ENCODE data around the gene AHDC1. TPM values are rescaled to one million over a fixed set of nuclear protein-coding genes. Genes with fewer than 3 reads are reported as not detected.

The AHDC1 gene
- total and polyA plus RNA-seq, 10 of the 15 experiments (the other 5 are each of a cell fraction or from before 2014, with no cell fraction given) = 0.21 to 13.0 (median 1.4) TPM

DNA sequence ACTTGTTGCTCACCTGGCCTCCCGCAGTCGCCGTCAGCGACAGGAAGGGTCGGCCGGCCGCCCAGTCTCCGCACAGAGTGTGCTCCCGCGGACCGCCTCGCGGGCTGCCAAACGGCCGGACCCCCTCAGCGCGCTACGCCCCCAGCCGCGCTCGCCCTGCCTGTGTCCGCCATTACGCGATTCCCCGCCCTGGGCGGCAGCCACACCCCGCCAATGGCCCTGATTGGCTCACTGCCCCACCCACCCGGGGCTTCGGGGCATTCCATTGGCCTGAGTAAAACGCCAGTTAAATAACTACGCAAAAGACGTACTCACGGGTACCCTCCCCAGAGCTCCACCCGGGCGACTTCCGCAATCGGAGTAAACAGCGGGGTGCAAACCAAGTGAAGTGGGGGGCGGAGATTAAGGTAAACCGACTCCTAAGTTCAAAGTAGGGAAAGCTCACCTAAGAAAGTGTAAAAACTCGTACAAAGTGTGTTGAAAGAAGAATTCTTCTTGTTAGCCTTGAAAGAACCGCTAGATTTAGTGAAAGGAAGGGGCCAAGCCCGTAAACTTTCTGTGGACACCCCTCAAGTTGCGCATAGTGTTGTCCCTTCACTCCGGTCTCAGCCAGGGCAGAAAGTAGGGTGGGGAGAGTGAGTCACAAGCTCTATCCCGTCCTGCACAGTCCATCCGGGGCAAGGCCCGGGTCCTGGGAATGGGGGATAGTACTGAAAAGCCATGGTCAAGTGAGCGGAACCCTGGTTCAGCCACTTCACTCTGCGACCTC lies 113.8 kb downstream of the AHDC1 start, which contains the start of gene WASF2 (continued):
- TF ChIP-seq, protein P1, sequence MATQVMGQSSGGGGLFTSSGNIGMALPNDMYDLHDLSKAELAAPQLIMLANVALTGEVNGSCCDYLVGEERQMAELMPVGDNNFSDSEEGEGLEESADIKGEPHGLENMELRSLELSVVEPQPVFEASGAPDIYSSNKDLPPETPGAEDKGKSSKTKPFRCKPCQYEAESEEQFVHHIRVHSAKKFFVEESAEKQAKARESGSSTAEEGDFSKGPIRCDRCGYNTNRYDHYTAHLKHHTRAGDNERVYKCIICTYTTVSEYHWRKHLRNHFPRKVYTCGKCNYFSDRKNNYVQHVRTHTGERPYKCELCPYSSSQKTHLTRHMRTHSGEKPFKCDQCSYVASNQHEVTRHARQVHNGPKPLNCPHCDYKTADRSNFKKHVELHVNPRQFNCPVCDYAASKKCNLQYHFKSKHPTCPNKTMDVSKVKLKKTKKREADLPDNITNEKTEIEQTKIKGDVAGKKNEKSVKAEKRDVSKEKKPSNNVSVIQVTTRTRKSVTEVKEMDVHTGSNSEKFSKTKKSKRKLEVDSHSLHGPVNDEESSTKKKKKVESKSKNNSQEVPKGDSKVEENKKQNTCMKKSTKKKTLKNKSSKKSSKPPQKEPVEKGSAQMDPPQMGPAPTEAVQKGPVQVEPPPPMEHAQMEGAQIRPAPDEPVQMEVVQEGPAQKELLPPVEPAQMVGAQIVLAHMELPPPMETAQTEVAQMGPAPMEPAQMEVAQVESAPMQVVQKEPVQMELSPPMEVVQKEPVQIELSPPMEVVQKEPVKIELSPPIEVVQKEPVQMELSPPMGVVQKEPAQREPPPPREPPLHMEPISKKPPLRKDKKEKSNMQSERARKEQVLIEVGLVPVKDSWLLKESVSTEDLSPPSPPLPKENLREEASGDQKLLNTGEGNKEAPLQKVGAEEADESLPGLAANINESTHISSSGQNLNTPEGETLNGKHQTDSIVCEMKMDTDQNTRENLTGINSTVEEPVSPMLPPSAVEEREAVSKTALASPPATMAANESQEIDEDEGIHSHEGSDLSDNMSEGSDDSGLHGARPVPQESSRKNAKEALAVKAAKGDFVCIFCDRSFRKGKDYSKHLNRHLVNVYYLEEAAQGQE (IDR thresholded peaks at IDR 0.05; ENCODE audit: low read depth, low read length) = 0 out of 2 replicates have a peak, but pooled peaks have one; percentile 15
- TF ChIP-seq HDAC2 (IDR thresholded peaks at IDR 0.05) = no peak
- peak; percentile 55; the same call in 1 of the 2 replicates for TF ChIP-seq DPF2 (IDR thresholded peaks at IDR 0.05)
- TF ChIP-seq, protein P2, sequence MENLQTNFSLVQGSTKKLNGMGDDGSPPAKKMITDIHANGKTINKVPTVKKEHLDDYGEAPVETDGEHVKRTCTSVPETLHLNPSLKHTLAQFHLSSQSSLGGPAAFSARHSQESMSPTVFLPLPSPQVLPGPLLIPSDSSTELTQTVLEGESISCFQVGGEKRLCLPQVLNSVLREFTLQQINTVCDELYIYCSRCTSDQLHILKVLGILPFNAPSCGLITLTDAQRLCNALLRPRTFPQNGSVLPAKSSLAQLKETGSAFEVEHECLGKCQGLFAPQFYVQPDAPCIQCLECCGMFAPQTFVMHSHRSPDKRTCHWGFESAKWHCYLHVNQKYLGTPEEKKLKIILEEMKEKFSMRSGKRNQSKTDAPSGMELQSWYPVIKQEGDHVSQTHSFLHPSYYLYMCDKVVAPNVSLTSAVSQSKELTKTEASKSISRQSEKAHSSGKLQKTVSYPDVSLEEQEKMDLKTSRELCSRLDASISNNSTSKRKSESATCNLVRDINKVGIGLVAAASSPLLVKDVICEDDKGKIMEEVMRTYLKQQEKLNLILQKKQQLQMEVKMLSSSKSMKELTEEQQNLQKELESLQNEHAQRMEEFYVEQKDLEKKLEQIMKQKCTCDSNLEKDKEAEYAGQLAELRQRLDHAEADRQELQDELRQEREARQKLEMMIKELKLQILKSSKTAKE (IDR thresholded peaks at IDR 0.05; ENCODE audit: low read depth, poor library complexity, severe bottlenecking) = peak; percentile 99
- no peak for TF ChIP-seq ZNF384 (IDR thresholded peaks at IDR 0.05; ENCODE audit: borderline replicate concordance, low read depth, low read length)
- peak; percentile 69 for TF ChIP-seq GATAD2B (conservative IDR thresholded peaks at IDR 0.05; ENCODE audit: low read depth)
- peak; percentile 66; the same call in 1 of the 3 replicates for TF ChIP-seq POU2F2 (IDR thresholded peaks at IDR 0.05; ENCODE audit: borderline replicate concordance, low read depth, low read length)
- TF ChIP-seq MYB (IDR thresholded peaks at IDR 0.05; ENCODE audit: borderline replicate concordance, low read depth, low read length) = no peak
- TF ChIP-seq TARDBP (IDR thresholded peaks at IDR 0.05; ENCODE audit: borderline replicate concordance) = 0 out of 2 replicates have a peak, but pooled peaks have one; percentile 22
- 0 out of 2 replicates have a peak, but pooled peaks have one; percentile 50 for TF ChIP-seq NFIC (IDR thresholded peaks at IDR 0.05; ENCODE audit: low read depth, low read length)
- TF ChIP-seq RAD51 (IDR thresholded peaks at IDR 0.05) = peak; percentile 58
- TF ChIP-seq, protein P3, sequence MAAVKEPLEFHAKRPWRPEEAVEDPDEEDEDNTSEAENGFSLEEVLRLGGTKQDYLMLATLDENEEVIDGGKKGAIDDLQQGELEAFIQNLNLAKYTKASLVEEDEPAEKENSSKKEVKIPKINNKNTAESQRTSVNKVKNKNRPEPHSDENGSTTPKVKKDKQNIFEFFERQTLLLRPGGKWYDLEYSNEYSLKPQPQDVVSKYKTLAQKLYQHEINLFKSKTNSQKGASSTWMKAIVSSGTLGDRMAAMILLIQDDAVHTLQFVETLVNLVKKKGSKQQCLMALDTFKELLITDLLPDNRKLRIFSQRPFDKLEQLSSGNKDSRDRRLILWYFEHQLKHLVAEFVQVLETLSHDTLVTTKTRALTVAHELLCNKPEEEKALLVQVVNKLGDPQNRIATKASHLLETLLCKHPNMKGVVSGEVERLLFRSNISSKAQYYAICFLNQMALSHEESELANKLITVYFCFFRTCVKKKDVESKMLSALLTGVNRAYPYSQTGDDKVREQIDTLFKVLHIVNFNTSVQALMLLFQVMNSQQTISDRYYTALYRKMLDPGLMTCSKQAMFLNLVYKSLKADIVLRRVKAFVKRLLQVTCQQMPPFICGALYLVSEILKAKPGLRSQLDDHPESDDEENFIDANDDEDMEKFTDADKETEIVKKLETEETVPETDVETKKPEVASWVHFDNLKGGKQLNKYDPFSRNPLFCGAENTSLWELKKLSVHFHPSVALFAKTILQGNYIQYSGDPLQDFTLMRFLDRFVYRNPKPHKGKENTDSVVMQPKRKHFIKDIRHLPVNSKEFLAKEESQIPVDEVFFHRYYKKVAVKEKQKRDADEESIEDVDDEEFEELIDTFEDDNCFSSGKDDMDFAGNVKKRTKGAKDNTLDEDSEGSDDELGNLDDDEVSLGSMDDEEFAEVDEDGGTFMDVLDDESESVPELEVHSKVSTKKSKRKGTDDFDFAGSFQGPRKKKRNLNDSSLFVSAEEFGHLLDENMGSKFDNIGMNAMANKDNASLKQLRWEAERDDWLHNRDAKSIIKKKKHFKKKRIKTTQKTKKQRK (IDR thresholded peaks at IDR 0.05; ENCODE audit: low read depth, low read length) = no peak
- TF ChIP-seq CHD2 (IDR thresholded peaks at IDR 0.05; ENCODE audit: borderline replicate concordance, low read depth, low read length) = peak; percentile 90
- TF ChIP-seq, protein P4, sequence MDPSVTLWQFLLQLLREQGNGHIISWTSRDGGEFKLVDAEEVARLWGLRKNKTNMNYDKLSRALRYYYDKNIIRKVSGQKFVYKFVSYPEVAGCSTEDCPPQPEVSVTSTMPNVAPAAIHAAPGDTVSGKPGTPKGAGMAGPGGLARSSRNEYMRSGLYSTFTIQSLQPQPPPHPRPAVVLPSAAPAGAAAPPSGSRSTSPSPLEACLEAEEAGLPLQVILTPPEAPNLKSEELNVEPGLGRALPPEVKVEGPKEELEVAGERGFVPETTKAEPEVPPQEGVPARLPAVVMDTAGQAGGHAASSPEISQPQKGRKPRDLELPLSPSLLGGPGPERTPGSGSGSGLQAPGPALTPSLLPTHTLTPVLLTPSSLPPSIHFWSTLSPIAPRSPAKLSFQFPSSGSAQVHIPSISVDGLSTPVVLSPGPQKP (IDR thresholded peaks at IDR 0.05; ENCODE audit: low read depth, low read length) = no peak
- TF ChIP-seq, protein P5, sequence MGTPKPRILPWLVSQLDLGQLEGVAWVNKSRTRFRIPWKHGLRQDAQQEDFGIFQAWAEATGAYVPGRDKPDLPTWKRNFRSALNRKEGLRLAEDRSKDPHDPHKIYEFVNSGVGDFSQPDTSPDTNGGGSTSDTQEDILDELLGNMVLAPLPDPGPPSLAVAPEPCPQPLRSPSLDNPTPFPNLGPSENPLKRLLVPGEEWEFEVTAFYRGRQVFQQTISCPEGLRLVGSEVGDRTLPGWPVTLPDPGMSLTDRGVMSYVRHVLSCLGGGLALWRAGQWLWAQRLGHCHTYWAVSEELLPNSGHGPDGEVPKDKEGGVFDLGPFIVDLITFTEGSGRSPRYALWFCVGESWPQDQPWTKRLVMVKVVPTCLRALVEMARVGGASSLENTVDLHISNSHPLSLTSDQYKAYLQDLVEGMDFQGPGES (IDR thresholded peaks at IDR 0.05) = peak; percentile 79
- peak; percentile 83 for TF ChIP-seq FOS (IDR thresholded peaks at IDR 0.05; ENCODE audit: borderline replicate concordance, extremely low read depth, insufficient read length)
